ENCODE data around the gene SOX15. TPM values are rescaled to one million over a fixed set of nuclear protein-coding genes. Genes with fewer than 3 reads are reported as not detected.

The SOX15 gene
- total RNA-seq, 1 donor from 2014 or later, result 0.25 TPM

Other genes starting within 250 kb of the SOX15 start
- 8.2 TPM in 2 replicates for gene KCTD11, start 237.9 kb downstream of the SOX15 start, total RNA-seq
- gene TMEM95, start 234.9 kb downstream of the SOX15 start, total RNA-seq, result not detected in 2 replicates
- gene TNK1, start 209.0 kb downstream of the SOX15 start, total RNA-seq, result 1.2 and 1.4 TPM in 2 replicates
- 141 and 147 TPM in 2 replicates for gene PLSCR3, start 195.6 kb downstream of the SOX15 start, total RNA-seq
- 54.3 and 56.3 TPM in 2 replicates for gene TMEM256, start 186.0 kb downstream of the SOX15 start, total RNA-seq
- 1.2 TPM in 2 replicates for gene NLGN2, start 182.2 kb downstream of the SOX15 start, total RNA-seq
- gene SPEM1, start 169.8 kb downstream of the SOX15 start, total RNA-seq, result not detected in 2 replicates
- not detected in 2 replicates for gene SPEM2, start 164.5 kb downstream of the SOX15 start, total RNA-seq
- gene SPEM3, start 161.2 kb downstream of the SOX15 start, total RNA-seq, result not detected in 2 replicates
- gene TMEM102, start 154.7 kb downstream of the SOX15 start, total RNA-seq, result 14.4 TPM in 2 replicates
- 5.6 and 5.8 TPM in 2 replicates for gene FGF11, start 150.6 kb downstream of the SOX15 start, total RNA-seq
- gene CHRNB1, start 145.0 kb downstream of the SOX15 start, total RNA-seq, result 11.0 and 11.4 TPM in 2 replicates
- gene ZBTB4, start 110.5 kb downstream of the SOX15 start, total RNA-seq, result 21.6 and 22.3 TPM in 2 replicates
- gene SLC35G6, start 108.6 kb downstream of the SOX15 start, total RNA-seq, result not detected in 2 replicates
- gene POLR2A, start 105.7 kb downstream of the SOX15 start, total RNA-seq, result 192 and 200 TPM in 2 replicates
- gene TNFSF12, start 41.0 kb downstream of the SOX15 start, total RNA-seq, result 66.6 and 67.0 TPM in 2 replicates
- gene TNFSF13, start 31.3 kb downstream of the SOX15 start, total RNA-seq, result 3.2 TPM in 2 replicates
- gene SENP3, start 28.2 kb downstream of the SOX15 start, total RNA-seq, result 50.9 and 55.3 TPM in 2 replicates
- 8.3 and 9.4 TPM in 2 replicates for gene CD68, start 10.5 kb downstream of the SOX15 start, total RNA-seq
- 79.6 and 79.9 TPM in 2 replicates for gene MPDU1, start 6.2 kb downstream of the SOX15 start, total RNA-seq
- 30.3 and 31.7 TPM in 2 replicates for gene FXR2, start 24.8 kb upstream of the SOX15 start, total RNA-seq
- 17.8 and 18.2 TPM in 2 replicates for gene SAT2, start 37.7 kb upstream of the SOX15 start, total RNA-seq
- not detected in 2 replicates for gene SHBG, start 40.0 kb upstream of the SOX15 start, total RNA-seq
- 0.16 and 0.25 TPM in 2 replicates for gene ATP1B2, start 60.8 kb upstream of the SOX15 start, total RNA-seq
- gene TP53, start 97.4 kb upstream of the SOX15 start, total RNA-seq, result 195 and 207 TPM in 2 replicates
- 25.9 and 28.9 TPM in 2 replicates for gene WRAP53, start 98.4 kb upstream of the SOX15 start, total RNA-seq
- 0.09 TPM in 1 of 2 replicates, not detected in the other for gene EFNB3, start 115.1 kb upstream of the SOX15 start, total RNA-seq
- gene DNAH2, start 127.7 kb upstream of the SOX15 start, total RNA-seq, result not detected in 2 replicates
- gene KDM6B, start 244.1 kb upstream of the SOX15 start, total RNA-seq, result 13.8 and 13.9 TPM in 2 replicates

Data from T-helper 2 cell treated with Interferon-gamma antibody and Interleukin-4, amounts not matched to agents 100 ng/mL and 5 ng/mL, for 36 hours (primary cell).